Measurements from ENCODE around the gene RBMY1B.
"Not testable (repeated sequence)": the region's sequence is repeated elsewhere in the genome, so short reads cannot be mapped to it uniquely, and the experiment has no call there.

RBMY1B gene

GRCh38 chrY:21511038-21511437 lies at the start of gene RBMY1B:
Gene RBMY1B, plus strand, starts transcription at chrY:21511338. Its CDS starts 2,013 bp downstream, at chrY:21513351.
- DNase-seq = not testable (repeated sequence)

GRCh38 chrY:21462915-21463314 lies 48.2 kb upstream of the RBMY1B start:
- DNase-seq = not testable (repeated sequence)

GRCh38 chrY:21482967-21483366 lies 28.2 kb upstream of the RBMY1B start:
- no peak for DNase-seq

- not testable (repeated sequence) for DNase-seq
These were observed 23.4 kb downstream of the RBMY1B start, which contains the start of gene RBMY1A1 for GRCh38 chrY:21534579-21534978. Gene RBMY1A1, plus strand, starts transcription at chrY:21534879. Its CDS starts 2,013 bp downstream, at chrY:21536892.

GRCh38 chrY:21559316-21559984 lies 48.3 kb downstream of the RBMY1B start:
- not testable (repeated sequence) for DNase-seq

All from activated CD4-positive, alpha-beta T cell treated with anti-CD3 and anti-CD28 coated beads for 4 hours (primary cell).